ENCODE data around the gene DGCR2. TPM values are rescaled to one million over a fixed set of nuclear protein-coding genes. Genes with fewer than 3 reads are reported as not detected.

Gene DGCR2
- total and polyA plus RNA-seq, 2 experiments from 2014 or later, result 65.8 to 82.1 TPM

- H3K27ac ChIP-seq, result no peak overlapping the region
- TF ChIP-seq, protein P1, sequence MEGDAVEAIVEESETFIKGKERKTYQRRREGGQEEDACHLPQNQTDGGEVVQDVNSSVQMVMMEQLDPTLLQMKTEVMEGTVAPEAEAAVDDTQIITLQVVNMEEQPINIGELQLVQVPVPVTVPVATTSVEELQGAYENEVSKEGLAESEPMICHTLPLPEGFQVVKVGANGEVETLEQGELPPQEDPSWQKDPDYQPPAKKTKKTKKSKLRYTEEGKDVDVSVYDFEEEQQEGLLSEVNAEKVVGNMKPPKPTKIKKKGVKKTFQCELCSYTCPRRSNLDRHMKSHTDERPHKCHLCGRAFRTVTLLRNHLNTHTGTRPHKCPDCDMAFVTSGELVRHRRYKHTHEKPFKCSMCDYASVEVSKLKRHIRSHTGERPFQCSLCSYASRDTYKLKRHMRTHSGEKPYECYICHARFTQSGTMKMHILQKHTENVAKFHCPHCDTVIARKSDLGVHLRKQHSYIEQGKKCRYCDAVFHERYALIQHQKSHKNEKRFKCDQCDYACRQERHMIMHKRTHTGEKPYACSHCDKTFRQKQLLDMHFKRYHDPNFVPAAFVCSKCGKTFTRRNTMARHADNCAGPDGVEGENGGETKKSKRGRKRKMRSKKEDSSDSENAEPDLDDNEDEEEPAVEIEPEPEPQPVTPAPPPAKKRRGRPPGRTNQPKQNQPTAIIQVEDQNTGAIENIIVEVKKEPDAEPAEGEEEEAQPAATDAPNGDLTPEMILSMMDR (IDR thresholded peaks at IDR 0.05; ENCODE audit: low read depth, low read length), result no peak
- peaks cover 78% of the 10 kb centered on the region for H3K27me3 ChIP-seq
- no peak overlapping the region for H3K4me3 ChIP-seq
- H3K36me3 ChIP-seq, result no peaks in the 10 kb centered on the region
- peaks cover 4% of the 10 kb centered on the region for H3K4me1 ChIP-seq (ENCODE audit: low read depth)
- no peaks in the 10 kb centered on the region for H3K9me3 ChIP-seq (ENCODE audit: low read depth)
- DNase-seq (ENCODE audit: low read depth in 1 of 2, low spot score in 1 of 2), result no peak
These were observed 26.3 kb upstream of the DGCR2 start for GRCh38 chr22:19148417-19149046.

DNA sequence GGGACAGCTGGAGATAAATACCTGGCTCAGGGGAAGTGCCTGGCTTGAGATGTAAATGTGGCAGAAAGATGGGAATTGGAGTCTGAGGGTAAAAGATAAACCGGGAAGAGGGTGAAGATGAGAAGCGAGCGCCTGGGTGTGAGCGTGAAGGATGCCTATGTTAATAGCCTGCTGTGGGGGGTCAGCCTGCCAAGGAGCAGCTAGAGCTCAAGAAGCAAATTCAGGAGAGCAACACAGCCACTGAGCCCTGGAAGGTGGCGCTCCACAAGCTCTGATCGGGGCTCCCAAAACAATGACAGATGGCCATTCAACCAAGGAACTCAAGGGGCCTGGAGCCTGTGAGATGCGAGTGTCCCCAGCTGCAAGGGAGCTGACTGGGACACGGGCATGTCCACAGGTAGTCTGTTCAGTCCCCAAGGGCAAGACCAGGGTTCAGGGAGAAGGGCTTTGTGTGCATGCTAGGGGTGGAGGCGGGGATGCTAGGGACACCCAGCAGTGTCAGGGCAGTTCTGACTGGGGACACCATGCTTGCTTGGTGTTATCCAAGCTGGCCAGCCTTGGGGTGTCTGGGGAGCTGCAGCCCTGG is 25.1 kb upstream of the DGCR2 start:
- peaks cover 7% of the 10 kb centered on the region for H3K4me1 ChIP-seq (ENCODE audit: low read depth)
- H3K9me3 ChIP-seq (ENCODE audit: low read depth), result no peaks in the 10 kb centered on the region
- no peak overlapping the region for H3K4me3 ChIP-seq
- peaks cover 65% of the 10 kb centered on the region for H3K27me3 ChIP-seq
- peaks cover under 1% of the 10 kb centered on the region for H3K36me3 ChIP-seq
- no peak overlapping the region for H3K27ac ChIP-seq
- TF ChIP-seq, protein P1 (IDR thresholded peaks at IDR 0.05; ENCODE audit: low read depth, low read length), result no peak
- DNase-seq (ENCODE audit: low read depth in 1 of 2, low spot score in 1 of 2), result no peak

DNA sequence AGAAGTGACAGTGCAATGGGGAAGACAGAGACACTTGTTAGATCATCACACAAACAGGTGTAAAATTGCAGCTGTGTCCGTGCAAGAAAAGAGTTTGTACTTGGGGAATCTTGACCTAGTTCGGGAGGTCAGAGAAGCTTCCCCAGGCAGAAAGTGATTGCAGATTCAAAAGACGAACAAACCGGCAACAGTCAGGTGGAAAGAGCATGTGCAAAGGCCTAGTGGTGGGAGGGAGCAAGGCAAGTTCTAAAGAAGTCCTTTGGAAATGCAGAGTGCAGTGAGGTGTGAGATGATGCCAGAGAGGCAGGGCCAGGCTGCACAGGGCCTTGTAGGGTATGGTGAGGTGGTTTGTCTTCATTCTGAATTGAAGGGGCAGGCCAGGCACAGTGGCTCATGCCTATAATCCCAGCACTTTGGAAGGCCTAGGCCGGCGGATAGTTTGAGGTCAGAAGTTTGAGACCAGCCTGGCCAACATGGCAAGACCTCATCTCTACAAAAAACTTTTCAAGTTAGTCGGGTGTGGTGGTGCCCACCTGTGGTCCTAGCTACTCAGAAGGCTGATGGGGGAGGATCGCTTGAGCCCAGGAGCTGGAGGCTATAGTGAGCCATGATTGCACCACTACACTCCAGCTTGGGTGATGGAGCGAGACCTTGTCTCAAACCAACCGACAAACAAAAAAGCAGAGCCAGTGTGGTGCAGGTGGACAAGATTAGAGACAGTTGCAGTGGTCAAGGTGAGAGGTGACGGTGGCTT is 24.2 kb upstream of the DGCR2 start:
- no peak overlapping the region for H3K27ac ChIP-seq
- H3K4me1 ChIP-seq (ENCODE audit: low read depth), result peaks cover 7% of the 10 kb centered on the region
- TF ChIP-seq, protein P1 (IDR thresholded peaks at IDR 0.05; ENCODE audit: low read depth, low read length), result no peak
- H3K9me3 ChIP-seq (ENCODE audit: low read depth), result no peaks in the 10 kb centered on the region
- no peak for DNase-seq (ENCODE audit: low read depth in 1 of 2, low spot score in 1 of 2)
- H3K27me3 ChIP-seq, result peaks cover 56% of the 10 kb centered on the region
- peaks cover 7% of the 10 kb centered on the region for H3K36me3 ChIP-seq
- no peak overlapping the region for H3K4me3 ChIP-seq

DNA sequence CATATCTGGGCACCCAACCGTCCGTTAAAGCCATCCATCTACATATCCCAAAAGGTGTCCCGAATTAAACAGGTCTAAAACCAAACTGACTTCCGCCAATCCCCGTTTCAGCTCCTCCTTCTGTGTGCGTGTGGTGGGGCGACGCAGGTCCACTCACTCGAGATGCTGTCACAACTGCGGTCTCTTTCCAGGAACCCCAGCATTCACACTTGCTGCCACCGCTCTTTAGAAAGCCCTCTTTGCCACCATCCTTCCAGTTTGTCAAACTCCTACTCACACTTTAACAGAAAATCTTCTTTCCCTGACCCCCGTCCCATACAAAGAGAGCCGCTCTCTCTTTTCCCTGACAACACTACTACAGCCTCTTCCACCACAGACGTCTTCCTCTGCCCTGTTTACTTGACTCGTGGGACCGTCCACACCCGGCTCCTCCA is 21.8 kb upstream of the DGCR2 start:
- H3K4me3 ChIP-seq, result peak overlapping the region; percentile 70
- peak overlapping the region; percentile 5 for H3K27ac ChIP-seq
- H3K4me1 ChIP-seq (ENCODE audit: low read depth), result peaks cover 7% of the 10 kb centered on the region
- TF ChIP-seq, protein P1 (IDR thresholded peaks at IDR 0.05; ENCODE audit: low read depth, low read length), result no peak
- no peaks in the 10 kb centered on the region for H3K9me3 ChIP-seq (ENCODE audit: low read depth)
- H3K36me3 ChIP-seq, result peaks cover 19% of the 10 kb centered on the region
- H3K27me3 ChIP-seq, result peaks cover 32% of the 10 kb centered on the region
- peak in 1 of 2 donors; percentile 6 for DNase-seq (ENCODE audit: low read depth in 1 of 2, low spot score in 1 of 2)

DNA sequence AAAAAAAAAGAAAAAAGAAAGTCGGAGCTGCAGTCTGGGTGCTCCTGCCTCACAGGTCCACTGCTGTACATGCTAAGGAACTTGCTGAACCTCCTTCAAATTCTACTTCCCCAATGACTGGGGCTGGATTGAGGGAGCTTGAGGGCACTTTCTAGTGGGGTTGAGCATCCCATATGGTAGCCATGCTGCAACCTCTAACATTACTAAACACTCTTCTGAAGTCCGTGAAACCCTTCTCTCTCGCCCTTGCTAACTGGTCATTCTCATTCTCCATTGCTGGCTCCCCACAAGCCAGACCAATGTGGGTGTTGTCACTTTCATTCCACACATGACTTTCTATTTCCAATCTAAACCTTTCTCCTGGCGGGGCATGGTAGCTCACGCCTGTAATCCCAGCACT is 21.0 kb upstream of the DGCR2 start:
- H3K4me1 ChIP-seq (ENCODE audit: low read depth), result peaks cover 7% of the 10 kb centered on the region
- no peak overlapping the region for H3K27ac ChIP-seq
- DNase-seq (ENCODE audit: low read depth in 1 of 2, low spot score in 1 of 2), result no peak
- TF ChIP-seq, protein P1 (IDR thresholded peaks at IDR 0.05; ENCODE audit: low read depth, low read length), result no peak
- no peaks in the 10 kb centered on the region for H3K9me3 ChIP-seq (ENCODE audit: low read depth)
- H3K36me3 ChIP-seq, result peaks cover 22% of the 10 kb centered on the region
- peak overlapping the region; percentile 70 for H3K4me3 ChIP-seq
- peaks cover 24% of the 10 kb centered on the region for H3K27me3 ChIP-seq

All from cardiac muscle cell (in vitro differentiated cells and primary cell).